IPS-15b (cell line): ENCODE data around the gene DVL1.

ENCODE experiments used
- H3K27me3 ChIP-seq: one replicate; pipeline ENCODE4 v1.6.1; 2013; ENCODE audit warnings: low read length; ENCODE audit not compliant: control insufficient read depth, insufficient read depth
- H3K36me3 ChIP-seq: one replicate; pipeline ENCODE4 v1.6.1; 2013; ENCODE audit warnings: low read length; ENCODE audit not compliant: control insufficient read depth, insufficient read depth
- H3K4me1 ChIP-seq: one replicate; pipeline ENCODE4 v1.6.1; 2013; ENCODE audit warnings: mild to moderate bottlenecking, low read length; ENCODE audit not compliant: control insufficient read depth, insufficient read depth
- H3K4me3 ChIP-seq: one replicate; pipeline ENCODE4 v1.5.1; 2013; ENCODE audit warnings: low read depth, low read length
- H3K9ac ChIP-seq: one replicate; pipeline ENCODE4 v1.6.1; 2013; ENCODE audit warnings: low read depth, mild to moderate bottlenecking, low read length
- H3K9me3 ChIP-seq: one replicate; pipeline ENCODE4 v1.6.1; 2013; ENCODE audit warnings: mild to moderate bottlenecking, low read length; ENCODE audit not compliant: control insufficient read depth, insufficient read depth

Gene DVL1

DNA sequence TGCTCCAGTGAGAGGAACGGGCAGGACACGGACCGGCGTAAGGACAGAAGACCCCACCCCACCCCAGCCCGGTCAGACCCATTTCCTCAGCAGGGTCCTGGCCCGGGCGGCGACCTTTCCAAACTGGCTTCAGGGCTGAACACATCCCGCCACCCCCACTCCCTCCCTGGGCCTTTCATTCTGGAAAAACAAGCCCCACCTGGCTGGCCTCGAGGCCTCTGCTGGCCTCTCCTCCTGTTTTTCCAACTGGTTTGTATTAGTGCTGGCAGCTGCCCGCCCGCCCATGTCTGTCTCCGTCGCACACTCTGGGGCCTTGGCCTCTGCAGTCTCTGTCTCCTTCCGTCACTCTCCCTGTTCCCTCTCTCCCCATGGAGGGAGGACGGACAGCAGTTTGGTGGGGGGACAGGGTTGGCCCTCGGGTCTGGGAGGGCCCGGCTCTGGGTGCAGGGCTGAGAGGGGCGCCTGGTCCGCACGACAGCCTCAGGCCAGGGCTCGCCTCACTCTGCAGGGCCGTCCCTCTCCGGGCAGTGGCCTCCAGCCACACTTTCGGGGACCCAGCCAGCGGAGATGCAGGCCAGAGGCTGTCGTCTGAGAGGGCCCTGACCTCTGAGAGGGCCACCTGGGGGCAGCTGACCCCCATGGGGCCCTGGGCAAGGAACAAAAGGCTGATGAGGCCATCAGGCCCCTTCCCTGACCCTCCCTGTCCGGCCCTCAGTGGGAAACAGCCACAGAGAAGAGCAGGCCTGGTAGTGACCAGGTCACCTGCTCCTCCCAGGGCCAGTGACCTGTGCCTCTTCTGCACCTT is 10.6 kb upstream of the DVL1 start:
- Histone ChIP-seq H3K27me3 (no peaks in the 10 kb centered on the region), H3K9ac (no peak overlapping the region), H3K4me3 (no peak overlapping the region), H3K4me1 (peaks cover 5% of the 10 kb centered on the region), H3K36me3 (no peaks in the 10 kb centered on the region), H3K9me3 (no peaks in the 10 kb centered on the region)

DNA sequence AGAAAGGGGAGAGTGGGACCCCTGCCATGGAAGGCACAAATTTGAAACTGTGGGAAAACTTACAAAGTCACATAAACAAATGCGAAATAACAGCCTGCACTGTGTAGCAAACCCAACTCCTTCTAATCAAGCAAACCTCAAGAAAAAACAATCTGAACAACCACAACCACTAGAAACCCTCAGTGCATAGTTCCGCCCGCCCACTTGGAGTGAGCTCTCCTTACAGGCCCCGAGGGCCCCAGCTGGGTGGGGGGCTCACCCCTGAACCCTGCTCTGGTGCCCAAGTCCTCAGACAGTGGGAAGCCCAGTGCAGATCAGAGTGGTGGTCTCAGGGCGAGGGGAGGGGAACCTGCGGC is 10.1 kb upstream of the DVL1 start:
- Histone ChIP-seq H3K9ac (peak overlapping the region; percentile 37), H3K9me3 (no peaks in the 10 kb centered on the region), H3K36me3 (no peaks in the 10 kb centered on the region), H3K4me1 (peaks cover 5% of the 10 kb centered on the region), H3K4me3 (no peak overlapping the region), H3K27me3 (peaks cover 2% of the 10 kb centered on the region)

DNA sequence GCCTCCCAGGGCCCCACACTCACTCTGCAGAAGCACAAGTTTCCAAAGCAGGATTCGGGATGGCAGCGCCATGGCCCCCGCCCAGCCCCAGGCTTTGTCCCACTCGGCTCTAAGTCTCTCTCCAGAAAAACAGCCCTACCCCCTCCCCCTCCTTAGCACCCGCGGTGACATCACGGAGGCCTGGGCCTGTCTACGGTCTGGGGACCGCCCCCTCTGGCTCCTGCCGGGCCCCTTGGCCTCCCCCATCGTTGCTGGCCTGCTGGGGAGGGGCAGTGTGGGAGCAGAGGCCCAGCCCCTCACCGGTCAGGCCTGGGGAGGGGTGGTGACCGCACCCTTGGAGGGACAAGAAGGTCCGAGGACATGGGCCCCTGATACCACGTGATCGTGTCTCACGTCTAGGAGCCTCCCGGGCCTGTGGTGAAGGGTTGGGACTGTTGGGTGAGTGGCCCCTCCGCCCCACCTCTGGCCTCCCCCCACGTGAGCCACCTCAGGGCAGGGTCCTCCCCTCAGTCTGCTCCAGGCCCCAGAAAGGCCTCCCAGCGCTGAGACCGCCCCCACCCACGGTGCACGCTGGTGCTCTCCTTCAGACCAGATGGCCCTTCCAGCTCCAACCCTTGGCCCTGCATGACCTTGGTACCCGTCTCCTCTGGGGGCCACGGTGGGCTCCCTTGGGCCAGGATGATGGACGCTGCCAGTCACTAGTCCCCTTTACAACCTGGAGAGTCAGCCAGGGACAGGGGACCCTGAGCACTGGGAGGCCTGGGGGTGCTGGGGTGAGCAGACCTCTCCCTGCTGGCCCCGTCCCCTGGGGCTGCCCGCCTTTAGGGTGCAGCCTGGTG is 9.4 kb upstream of the DVL1 start, which contains the start of gene MXRA8:
Gene MXRA8, minus strand, starts transcription at position 123 of the 839 bp plus-strand sequence. Its CDS starts 51 bp downstream, at position 72.
- Histone ChIP-seq H3K9ac (peak within 1 kb of the TSS; percentile 37), H3K4me3 (peak within 1 kb of the TSS; percentile 37), H3K4me1 (peaks cover 5% of the 10 kb centered on the region), H3K9me3 (no peaks in the 10 kb centered on the region), H3K27me3 (peaks cover 2% of the 10 kb centered on the region), H3K36me3 (no peaks in the 10 kb centered on the region)

DNA sequence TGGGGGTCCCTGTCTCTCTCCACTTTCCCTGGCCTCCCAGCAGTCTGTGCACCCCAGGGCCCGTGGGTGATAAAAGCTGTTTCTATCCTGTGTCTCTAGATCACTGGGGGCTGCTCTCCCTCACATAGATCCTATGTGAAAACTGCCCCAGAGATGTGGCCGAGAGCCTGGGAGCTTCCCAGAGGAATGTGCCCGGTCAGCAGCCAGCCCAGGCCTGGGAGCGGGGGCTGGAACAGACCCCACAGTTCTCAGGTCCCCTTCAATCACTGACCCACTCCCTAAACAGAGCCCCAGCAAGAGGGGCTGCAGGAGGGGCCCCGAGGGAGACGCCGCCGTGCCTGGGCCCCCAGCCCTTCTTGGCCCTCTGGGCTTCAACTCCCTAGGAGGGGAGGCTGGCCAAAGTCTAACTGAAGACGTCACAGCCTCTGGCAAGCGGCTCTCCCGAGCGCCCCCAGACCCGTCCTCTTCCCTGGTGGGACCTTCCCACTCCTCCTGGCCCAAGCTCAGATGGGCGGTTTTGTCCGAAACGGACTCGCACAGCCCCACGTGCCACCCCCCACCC is 8.7 kb upstream of the DVL1 start:
- Histone ChIP-seq H3K27me3 (peaks cover 2% of the 10 kb centered on the region), H3K9ac (peak overlapping the region; percentile 5), H3K4me3 (peak overlapping the region; percentile 37), H3K4me1 (peaks cover 5% of the 10 kb centered on the region), H3K36me3 (no peaks in the 10 kb centered on the region), H3K9me3 (no peaks in the 10 kb centered on the region)

DNA sequence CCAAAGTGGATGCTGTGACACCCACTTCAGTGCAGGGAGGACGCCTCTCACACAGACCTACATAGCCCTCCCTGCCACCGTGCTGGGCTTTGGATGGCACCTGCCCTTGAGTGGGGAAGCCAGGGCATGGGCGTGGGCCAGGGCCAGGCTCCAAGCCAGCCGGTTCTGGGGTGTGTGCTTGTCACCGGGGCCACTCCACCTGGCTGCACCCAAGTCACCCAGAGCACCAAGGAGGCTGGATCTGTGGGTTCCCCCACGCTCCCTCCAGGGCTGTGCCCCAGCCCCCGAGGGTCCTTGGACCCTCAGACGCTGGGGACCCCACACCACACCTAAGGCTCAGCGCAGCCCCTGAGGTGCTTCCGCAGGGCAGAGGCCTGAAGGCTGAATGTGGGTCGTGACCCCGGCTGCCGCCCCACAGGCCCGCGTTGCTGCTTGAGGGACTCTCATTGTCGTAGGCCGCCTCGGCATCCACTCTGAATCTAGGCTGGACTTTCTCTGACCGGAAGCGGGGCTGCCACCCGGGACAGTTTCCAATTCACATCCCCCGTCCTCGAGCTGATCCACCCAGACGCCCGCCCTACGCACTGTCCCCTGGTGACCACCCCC is 7.7 kb upstream of the DVL1 start:
- Histone ChIP-seq H3K9me3 (no peaks in the 10 kb centered on the region), H3K4me1 (peaks cover 3% of the 10 kb centered on the region), H3K27me3 (peaks cover 2% of the 10 kb centered on the region), H3K9ac (no peak overlapping the region), H3K36me3 (no peaks in the 10 kb centered on the region), H3K4me3 (no peak overlapping the region)

DNA sequence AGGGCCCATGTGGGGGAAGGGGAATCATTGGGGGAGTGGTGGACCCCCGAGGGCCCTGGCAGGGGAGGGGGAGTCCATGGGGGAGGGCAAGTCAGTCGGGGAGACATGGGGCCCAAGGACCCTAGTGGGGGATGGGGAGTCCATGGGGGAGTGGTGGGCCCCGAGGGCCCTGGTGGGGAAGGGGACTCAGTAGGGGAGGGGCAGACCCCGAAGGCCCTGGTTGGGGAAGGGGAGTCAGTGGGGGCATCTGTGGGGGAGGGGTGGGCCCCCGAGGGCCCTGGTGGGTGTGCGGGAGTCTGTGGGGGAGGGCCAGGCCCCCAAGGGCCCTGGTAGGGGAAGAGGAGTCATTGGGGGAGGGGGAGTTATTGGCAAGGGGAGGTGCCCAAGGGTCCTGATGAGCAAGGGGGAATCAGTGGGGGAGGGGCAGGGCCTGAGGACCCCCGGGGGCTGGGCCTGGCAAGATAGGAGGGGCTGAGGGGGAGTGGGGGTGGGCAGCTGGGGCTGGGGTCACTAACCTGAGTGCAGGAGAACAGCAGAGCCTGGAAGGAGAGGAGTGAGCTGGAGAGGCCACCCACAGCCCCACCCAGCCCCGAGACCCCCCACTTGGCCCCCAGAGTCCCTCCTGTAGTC is 7.1 kb upstream of the DVL1 start:
- H3K4me3 ChIP-seq = no peak overlapping the region
- H3K27me3 ChIP-seq = peaks cover 2% of the 10 kb centered on the region
- no peak overlapping the region for H3K9ac ChIP-seq
- H3K36me3 ChIP-seq = no peaks in the 10 kb centered on the region
- no peaks in the 10 kb centered on the region for H3K9me3 ChIP-seq
- peaks cover 3% of the 10 kb centered on the region for H3K4me1 ChIP-seq

DNA sequence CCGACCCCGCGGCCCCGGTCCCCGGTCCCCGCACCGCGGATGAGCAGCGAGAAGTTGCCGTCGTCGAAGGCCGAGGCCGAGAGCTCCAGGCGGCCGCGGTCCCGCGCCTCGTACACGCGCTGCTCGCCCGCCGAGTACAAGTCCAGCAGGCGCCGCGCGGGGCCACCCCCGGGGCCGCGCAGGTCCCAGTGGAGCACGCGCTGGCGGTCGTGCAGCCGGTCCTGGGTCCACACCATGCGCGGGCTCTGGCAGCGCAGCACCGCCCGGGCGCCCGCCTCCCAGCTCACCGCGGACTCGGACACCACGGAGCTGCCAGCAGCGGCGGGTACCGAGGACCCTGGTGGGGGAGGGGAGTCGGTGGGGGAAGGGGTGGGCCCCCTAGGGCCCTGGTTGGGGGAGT is 6.2 kb upstream of the DVL1 start:
- Histone ChIP-seq H3K4me1 (peaks cover 3% of the 10 kb centered on the region), H3K27me3 (peaks cover 2% of the 10 kb centered on the region), H3K36me3 (no peaks in the 10 kb centered on the region), H3K4me3 (no peak overlapping the region), H3K9me3 (no peaks in the 10 kb centered on the region), H3K9ac (no peak overlapping the region)

DNA sequence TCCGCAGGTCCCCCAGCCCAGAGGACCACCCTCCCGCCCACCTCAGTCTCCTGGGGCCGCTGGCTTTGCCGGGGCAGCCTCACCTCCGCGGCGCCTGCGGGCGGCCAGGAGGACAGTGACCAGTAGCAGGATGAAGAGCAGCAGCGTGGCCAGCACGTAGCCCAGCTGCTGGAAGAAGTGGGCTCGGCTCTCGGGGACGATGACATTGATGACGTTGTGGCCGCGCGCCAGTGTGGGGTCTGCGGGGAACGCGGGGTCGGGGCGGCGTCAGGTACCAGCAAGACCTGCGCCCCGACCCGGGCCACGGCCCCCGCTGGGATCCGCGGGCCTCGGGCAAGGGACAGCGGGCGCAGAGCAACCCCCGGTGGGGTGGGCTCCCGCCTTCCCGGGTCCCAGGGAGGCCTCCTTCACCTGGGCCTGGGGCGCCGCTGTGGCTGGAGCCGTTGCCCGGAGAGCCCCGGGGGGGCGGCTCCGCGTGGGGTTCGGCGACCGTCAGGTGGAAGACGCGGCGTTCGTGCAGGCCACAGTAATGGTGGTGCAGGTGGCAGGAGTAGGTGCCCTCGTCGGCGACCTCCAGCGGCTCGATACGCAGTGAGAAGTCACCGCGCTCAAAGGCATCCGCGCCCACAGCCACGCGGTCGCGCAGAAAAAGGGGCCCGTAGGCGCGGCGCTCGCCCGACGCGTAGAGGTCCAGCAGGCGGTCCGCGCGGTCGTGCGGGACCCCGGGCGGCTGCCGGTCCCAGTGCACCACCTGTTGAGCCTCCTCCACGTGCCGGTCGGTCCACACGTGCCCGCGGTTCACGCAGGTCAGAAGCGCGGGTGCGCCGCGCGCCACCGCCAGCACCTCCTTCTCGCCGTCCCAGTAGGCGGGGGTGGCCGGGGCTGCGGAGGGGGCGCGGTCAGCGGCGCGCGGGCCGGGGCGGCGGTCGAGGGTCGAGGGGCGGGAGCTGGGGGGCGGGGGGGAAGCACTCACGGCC is 5.3 kb upstream of the DVL1 start:
- H3K4me1 ChIP-seq = peaks cover 3% of the 10 kb centered on the region
- H3K4me3 ChIP-seq = peak overlapping the region; percentile 43
- H3K9me3 ChIP-seq = no peaks in the 10 kb centered on the region
- peaks cover 2% of the 10 kb centered on the region for H3K27me3 ChIP-seq
- no peak overlapping the region for H3K9ac ChIP-seq
- no peaks in the 10 kb centered on the region for H3K36me3 ChIP-seq

DNA sequence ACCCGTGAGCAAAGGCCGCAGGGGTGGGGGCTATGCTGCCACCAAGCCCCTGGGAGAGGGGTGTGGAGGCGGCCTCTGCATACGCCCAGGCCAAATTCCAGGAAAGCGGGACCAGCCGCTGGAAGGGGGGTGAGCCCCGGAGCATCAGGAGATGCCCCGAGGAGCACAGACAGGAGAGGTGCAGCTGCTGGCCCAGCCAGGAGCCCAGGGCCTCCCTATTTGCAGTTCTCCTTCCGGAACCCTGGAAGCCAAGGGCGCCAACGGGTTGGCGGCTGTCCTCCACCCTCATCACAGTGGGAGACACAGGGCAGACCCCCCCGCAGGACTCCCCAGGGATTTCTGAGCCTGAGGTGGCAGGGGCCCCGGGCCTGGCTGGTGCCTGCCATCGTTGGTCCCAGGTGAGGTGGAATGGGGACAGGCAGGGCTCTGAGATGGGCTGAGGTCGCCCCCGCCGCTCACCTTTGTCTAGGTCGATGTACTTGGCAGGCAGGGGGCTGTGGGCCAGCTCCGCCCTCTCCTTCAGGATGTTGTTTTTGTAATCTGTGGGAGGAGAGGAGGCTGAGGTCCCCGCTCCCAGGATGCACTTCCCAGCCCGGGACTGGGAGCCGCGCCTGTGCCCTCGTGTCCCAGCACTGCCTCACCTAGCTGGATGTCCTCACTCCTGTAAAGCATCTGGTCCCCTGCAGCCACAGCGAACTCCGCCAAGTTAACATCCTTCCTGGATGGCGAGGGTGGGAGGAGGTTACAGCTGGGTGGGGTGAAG is 4.4 kb upstream of the DVL1 start:
- H3K9ac ChIP-seq = no peak overlapping the region
- H3K4me1 ChIP-seq = peaks cover 3% of the 10 kb centered on the region
- H3K4me3 ChIP-seq = peak overlapping the region; percentile 43
- no peaks in the 10 kb centered on the region for H3K36me3 ChIP-seq
- no peaks in the 10 kb centered on the region for H3K9me3 ChIP-seq
- peaks cover 2% of the 10 kb centered on the region for H3K27me3 ChIP-seq

DNA sequence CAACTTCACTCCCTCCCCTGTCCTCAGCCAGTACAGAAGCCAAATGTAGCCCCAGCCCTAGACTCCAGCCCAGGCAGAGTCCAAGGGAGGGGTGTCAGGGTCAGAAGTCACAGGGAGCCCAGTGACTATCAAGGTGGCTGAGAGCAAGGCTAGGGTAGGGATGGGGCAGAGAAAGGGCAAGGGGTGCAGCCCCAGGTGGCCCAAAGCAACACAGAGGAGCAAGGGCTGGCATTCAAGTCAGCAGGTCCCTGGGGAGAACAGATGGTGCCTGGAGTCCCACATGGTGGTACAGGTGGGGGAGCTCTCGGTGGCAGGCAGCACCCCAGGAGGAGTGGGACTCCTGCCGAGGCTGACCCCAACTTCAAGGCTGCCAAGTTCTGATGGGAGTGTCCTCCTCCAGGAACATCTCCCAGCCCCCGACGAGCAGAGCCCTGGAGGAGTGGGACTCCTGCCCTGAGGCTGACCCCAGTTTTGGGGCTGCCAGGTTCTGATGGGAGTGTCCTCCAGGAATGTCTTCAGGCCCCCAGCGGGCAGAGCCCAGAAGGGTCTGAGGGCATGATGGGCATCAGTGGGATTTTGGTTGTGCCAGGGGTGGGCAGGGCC is 3.7 kb upstream of the DVL1 start:
- Histone ChIP-seq H3K9me3 (no peaks in the 10 kb centered on the region), H3K4me3 (no peak overlapping the region), H3K27me3 (peaks cover 2% of the 10 kb centered on the region), H3K36me3 (no peaks in the 10 kb centered on the region), H3K4me1 (peaks cover 5% of the 10 kb centered on the region), H3K9ac (no peak overlapping the region)
